Kidney (tissue), 14 donors: Measurements from ENCODE around the gene NCOA1. TPM values are rescaled to one million over a fixed set of nuclear protein-coding genes. Genes with fewer than 3 reads are reported as not detected.
A peak's percentile ranks its signal among the peaks of the same experiment; 100 is the strongest.

Experiments
- DNase-seq, 5 donors: peaks; one replicate each; pipeline ENCODE4 v3.0.0-alpha.2; 2013 to 2020
- FAIRE-seq: peaks from 2 replicates; lab custom pipeline; 2012; peaks lifted over from hg19 to GRCh38; lab: Jason Lieb, UNC
- H3K27ac ChIP-seq, 2 donors: one replicate each; pipeline ENCODE4 v1.7.0; 2013; ENCODE audit warnings: low read depth in 2 of 2, low read length in 2 of 2, inconsistent platforms in 1 of 2
- H3K27me3 ChIP-seq: one replicate; pipeline ENCODE4 v1.7.1; 2013; ENCODE audit warnings: low read length, inconsistent platforms; ENCODE audit not compliant: control insufficient read depth, insufficient read depth
- H3K36me3 ChIP-seq, 3 donors: one replicate each; pipeline versions ENCODE4 v1.7.0 to v1.7.1; 2013; ENCODE audit warnings: low read length in 3 of 3, control low read depth in 1 of 3, inconsistent platforms in 1 of 3; ENCODE audit not compliant: insufficient read depth in 3 of 3, control insufficient read depth in 2 of 3
- H3K4me1 ChIP-seq, 3 donors: one replicate each; pipeline versions ENCODE4 v1.7.0 to v1.7.1; 2013; ENCODE audit warnings: low read length in 3 of 3, inconsistent platforms in 1 of 3, low read depth in 1 of 3; ENCODE audit not compliant: control insufficient read depth in 2 of 3, insufficient read depth in 2 of 3
- H3K4me3 ChIP-seq, 3 donors: one replicate each; pipeline versions ENCODE4 v1.7.0 to v1.8.1; 2013; ENCODE audit warnings: low read length in 3 of 3, control low read depth in 1 of 3, inconsistent platforms in 1 of 3
- H3K9ac ChIP-seq, 3 donors: one replicate each; pipeline versions ENCODE4 v1.7.0 to v1.7.1; 2013; ENCODE audit warnings: low read length in 3 of 3, control low read depth in 1 of 3, inconsistent platforms in 1 of 3
- H3K9me3 ChIP-seq, 3 donors: one replicate each; pipeline versions ENCODE4 v1.7.0 to v1.7.1; 2013; ENCODE audit warnings: low read length in 3 of 3, control low read depth in 1 of 3, inconsistent platforms in 1 of 3; ENCODE audit not compliant: control insufficient read depth in 2 of 3, insufficient read depth in 1 of 3
- intact Hi-C: fragments of 100-400 bp; cut with DNase I; formaldehyde crosslinking; loops from one replicate; pipeline ENCODE4 v1.11.1; 2022
- polyA plus RNA-seq: library from polyadenylated mRNA; stranded (reverse); fragments of 350-450 nt; fragmentation: Illumina TruSeq; extraction: RNeasy Lipid Tissue Mini Kit (QIAGEN cat#74804); gene quantifications from one replicate; pipeline ENCODE4 v1.2.3, GENCODE V29; 2014; ENCODE audit warnings: low read depth, low replicate concordance; ENCODE audit not compliant: insufficient read depth
- total RNA-seq: library from RNA; stranded (reverse); fragmentation: NEBNext Ultra II Directional; extraction: Animal tissue kit (Norgen Biotek cat#: 25700); gene quantifications from one replicate; pipeline ENCODE4 v1.2.1, GENCODE V29; 2021
- TF ChIP-seq, protein P1 (sequence below): IDR thresholded peaks from 3 replicates; pipeline ENCODE4 v1.5.1; 2012; ENCODE audit warnings: mild to moderate bottlenecking, moderate library complexity, borderline replicate concordance; ENCODE audit not compliant: insufficient read depth; ENCODE audit errors: extremely low read depth
- donor health status: control.
- donor health status: control.
- donor health status: control.
- donor health status: control.
- donor health status: control.
- donor health status: DM: yes; HTN: yes; CAD: no.
- donor health status: Normal renal cell carcinoma (clear cell type).

The NCOA1 gene
- total and polyA plus RNA-seq, 2 donors from 2014 or later, result 11.6 to 41.5 TPM

GRCh38 chr2:24454294-24454693 is 36.8 kb upstream of the NCOA1 start:
- TF ChIP-seq, protein P1, sequence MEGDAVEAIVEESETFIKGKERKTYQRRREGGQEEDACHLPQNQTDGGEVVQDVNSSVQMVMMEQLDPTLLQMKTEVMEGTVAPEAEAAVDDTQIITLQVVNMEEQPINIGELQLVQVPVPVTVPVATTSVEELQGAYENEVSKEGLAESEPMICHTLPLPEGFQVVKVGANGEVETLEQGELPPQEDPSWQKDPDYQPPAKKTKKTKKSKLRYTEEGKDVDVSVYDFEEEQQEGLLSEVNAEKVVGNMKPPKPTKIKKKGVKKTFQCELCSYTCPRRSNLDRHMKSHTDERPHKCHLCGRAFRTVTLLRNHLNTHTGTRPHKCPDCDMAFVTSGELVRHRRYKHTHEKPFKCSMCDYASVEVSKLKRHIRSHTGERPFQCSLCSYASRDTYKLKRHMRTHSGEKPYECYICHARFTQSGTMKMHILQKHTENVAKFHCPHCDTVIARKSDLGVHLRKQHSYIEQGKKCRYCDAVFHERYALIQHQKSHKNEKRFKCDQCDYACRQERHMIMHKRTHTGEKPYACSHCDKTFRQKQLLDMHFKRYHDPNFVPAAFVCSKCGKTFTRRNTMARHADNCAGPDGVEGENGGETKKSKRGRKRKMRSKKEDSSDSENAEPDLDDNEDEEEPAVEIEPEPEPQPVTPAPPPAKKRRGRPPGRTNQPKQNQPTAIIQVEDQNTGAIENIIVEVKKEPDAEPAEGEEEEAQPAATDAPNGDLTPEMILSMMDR, result no peak
- Histone ChIP-seq H3K27ac (no peak overlapping the region), H3K36me3 (no peaks in the 10 kb centered on the region), H3K4me1 (peaks cover 0 to 3% (median 0%) of the 10 kb centered on the region in 3 donors), H3K27me3 (no peaks in the 10 kb centered on the region), H3K4me3 (peak overlapping the region; percentile 55 to 69 (median 57)), H3K9me3 (no peaks in the 10 kb centered on the region), H3K9ac (peak overlapping the region in 2 of 3 donors; percentile 36 to 40)
- DNase-seq, result peak in 3 of 5 donors; percentile 22 to 58 (median 51)
- no peak for FAIRE-seq
- intact Hi-C loops, result no loop called here

- DNase-seq (peak in 1 of 5 donors; percentile 82), FAIRE-seq (no peak)
- no peak overlapping the region for H3K4me3 ChIP-seq
- no peak overlapping the region for H3K27ac ChIP-seq
- no peaks in the 10 kb centered on the region for H3K36me3 ChIP-seq
- peaks cover 0 to 3% (median 0%) of the 10 kb centered on the region in 3 donors for H3K4me1 ChIP-seq
- no peak overlapping the region for H3K9ac ChIP-seq
- TF ChIP-seq, protein P1, result no peak
- intact Hi-C loops, result no loop called here
- no peaks in the 10 kb centered on the region for H3K27me3 ChIP-seq
- H3K9me3 ChIP-seq, result no peaks in the 10 kb centered on the region
Observed at GRCh38 chr2:24456599-24457556, 34.2 kb upstream of the NCOA1 start.

- Histone ChIP-seq H3K27me3 (no peaks in the 10 kb centered on the region), H3K27ac (no peak overlapping the region), H3K4me1 (peaks cover 0 to 3% (median 0%) of the 10 kb centered on the region in 3 donors), H3K9ac (no peak overlapping the region), H3K9me3 (no peaks in the 10 kb centered on the region), H3K36me3 (no peaks in the 10 kb centered on the region), H3K4me3 (no peak overlapping the region)
- intact Hi-C loops, result no loop called here
- TF ChIP-seq, protein P1, result no peak
- DNase-seq, result no peak
- FAIRE-seq, result no peak
Observed at GRCh38 chr2:24457696-24458386, 33.2 kb upstream of the NCOA1 start.
